HTERT RPE-1 (cell line): ENCODE measurements around the gene TRIP13.

ENCODE experiments used
- in situ Hi-C: fragments of 300-500 bp; cut with MboI; formaldehyde crosslinking; loops from 4 replicates; pipeline ENCODE4 v1.14.3; 2020; ENCODE audit warnings: low sequenced_read_pairs

Gene TRIP13

DNA sequence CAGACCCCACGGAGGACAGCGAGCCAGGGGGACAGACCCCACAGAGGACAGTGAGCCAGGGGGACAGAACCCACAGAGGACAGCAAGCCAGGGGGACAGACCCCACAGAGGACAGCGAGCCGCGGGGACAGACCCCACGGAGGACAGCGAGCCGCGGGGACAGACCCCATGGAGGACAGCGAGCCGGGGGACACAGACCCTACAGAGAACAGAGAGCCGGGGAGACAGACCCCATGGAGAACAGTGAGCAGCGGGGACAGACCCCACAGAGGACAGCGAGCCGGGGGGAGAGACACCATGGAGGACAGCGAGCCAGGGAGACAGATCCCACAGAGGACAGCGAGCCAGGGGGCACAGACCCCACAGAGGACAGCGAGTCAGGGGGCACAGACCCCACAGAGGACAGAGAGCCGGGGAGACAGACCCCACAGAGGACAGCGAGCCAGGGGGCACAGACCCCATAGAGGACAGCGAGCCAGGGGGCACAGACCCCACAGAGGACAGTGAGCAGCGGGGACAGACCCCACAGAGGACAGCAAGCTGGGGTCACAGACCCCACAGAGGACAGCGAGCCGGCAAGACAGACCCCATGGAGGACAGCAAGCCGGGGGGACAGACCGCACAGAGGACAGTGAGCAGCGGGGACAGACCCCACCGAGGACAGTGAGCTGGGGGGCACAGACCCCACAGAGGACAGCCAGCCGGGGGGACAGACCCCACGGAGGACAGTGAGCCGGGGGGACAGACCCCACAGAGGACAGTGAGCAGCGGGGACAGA, 37.5 kb upstream of the TRIP13 start:
- in situ Hi-C loops, result no loop called here

- in situ Hi-C loops, result no loop called here
Measured at GRCh38 chr5:855771-856530, 36.7 kb upstream of the TRIP13 start.

GRCh38 chr5:856531-857425, 35.9 kb upstream of the TRIP13 start:
- in situ Hi-C loops, result no loop called here

- in situ Hi-C loops, result no loop called here
Measured at GRCh38 chr5:858726-859125, 34.0 kb upstream of the TRIP13 start.

DNA sequence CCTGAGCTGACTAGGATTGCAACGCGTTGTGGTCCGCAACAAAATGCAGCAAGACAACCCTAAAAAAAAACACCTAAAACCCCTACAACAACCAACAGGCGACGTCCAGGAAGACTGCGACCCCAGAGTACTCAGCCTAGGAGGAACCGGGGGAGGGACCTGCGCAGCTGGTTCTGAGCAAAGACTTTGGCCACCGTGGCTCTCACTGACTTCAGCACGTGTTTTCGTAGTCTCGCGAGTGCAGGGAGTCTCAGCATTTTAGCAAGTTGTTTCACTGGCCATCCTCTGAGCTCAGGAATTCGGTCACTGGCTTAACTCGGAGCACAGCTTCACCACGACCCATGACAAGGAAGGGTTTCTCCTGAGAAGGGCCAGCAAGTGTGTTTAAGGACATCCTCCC, 33.3 kb upstream of the TRIP13 start:
- in situ Hi-C loops, result no loop called here

- in situ Hi-C loops, result no loop called here
Measured at GRCh38 chr5:859798-860296, 32.8 kb upstream of the TRIP13 start.

DNA sequence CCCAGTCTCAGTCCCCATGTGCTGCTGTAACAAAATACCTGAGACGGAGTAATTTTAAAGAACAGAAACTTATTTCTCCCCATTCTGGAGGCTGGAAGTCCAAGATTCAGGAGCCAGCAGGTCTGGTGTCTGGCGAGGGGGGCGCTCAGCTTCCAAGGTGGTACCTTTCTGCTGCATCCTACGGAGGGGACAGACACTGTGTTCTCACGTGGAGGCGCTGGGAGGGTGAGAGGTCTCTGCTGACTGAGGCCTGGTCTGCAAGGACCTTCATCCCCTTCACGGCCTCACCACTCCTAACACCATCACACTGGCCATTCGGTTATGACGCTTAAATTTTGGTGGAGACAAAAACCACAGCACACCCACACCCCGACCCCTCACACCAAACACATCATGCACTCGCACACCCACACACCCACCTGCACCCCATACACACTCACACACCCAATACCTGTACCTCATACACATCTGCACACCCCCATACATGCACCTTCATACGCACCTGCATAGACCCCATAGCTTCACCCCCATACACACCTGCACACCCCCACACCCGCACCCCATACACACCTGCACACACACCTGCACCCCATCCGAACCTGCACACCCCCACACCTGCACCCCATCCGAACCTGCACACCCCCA, 32.1 kb upstream of the TRIP13 start:
- in situ Hi-C loops, result no loop called here

DNA sequence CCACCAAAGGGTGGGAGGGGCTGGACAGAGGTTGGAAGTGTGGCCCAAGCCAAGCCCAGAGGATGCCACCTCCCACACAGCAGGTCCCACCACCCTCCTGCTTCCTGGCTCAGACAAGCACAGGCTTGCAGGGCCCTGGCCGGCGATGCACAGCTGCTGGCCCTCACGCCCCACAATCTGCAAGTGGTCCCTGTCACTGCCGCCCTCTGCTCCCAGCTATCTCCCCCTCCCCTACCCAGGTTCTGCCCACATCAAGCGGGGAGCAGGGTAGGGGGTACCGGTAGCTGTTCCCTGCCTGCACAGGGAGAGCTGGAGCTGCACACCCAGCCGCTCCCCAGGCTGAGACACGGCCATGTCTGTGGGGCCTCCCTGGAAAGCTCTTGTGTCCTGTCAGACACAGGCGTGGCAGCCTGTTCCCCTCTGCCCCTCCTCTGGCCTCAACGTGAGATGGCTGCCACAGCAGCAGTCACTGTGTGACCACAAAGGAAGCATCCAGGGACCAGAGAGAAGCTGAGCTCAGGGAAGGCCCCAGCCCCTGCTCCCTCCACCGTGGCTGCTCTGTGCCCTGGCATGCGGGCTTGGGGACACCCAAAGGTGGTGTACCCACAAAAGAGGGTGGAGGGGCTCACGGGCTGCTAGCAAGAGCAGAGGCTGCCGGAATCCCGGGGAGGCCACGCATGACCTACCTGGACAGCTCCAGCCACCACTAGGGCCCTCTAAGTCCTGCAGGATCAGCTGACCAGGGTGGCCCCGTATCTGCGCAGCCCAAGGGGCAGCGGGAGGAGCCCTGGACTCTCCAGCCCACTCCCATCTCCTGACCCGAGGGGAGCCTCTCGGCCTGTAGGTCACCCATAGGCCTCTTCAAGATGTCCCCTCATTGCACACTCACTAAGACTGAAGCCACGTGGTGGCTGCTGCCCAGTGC, 31.0 kb upstream of the TRIP13 start:
- in situ Hi-C loops, result no loop called here

DNA sequence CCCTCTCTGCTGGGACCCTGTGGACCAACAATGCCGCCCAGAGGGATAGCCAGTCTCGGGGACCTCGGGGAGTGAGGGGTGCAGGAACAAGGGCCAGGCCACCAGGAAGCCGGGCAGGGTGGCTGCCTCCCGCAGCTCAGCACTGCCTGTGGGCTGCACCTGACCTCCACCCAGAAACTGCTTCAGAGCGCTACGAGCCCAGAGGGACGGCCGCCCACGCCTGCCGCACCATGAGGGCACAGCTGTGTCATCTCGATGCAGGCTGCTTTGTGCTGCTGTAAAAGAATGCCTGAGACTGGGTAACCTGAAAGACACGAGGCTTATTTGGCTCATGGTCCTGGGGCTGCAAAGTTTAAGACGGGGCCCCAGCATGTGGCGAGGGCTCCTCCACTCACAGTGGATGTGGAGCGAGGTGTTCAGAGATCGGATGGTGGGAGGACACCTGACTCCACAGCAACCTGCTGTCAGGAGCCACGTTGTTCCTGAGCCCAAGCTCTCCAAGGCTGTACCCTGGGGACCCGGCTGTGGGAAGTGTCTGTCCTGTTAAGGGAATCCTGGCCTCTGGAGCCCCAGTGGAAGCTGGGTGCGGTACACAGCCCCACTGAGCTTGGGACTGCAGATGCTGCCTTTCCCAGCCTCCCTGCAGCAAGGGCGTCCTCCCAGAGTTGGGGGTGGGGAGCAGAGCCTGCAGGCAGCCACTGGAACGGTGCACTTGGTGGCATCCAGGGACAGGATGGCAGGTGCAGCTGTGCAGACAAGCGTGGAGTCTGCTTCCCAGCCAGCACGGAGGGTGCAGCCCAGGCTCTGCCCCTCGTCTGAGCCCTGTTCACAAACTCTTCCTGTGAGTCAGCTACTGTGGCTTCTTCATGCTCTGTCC, 30.1 kb upstream of the TRIP13 start:
- in situ Hi-C loops, result no loop called here

GRCh38 chr5:863244-863805, 29.4 kb upstream of the TRIP13 start:
- in situ Hi-C loops, result no loop called here

DNA sequence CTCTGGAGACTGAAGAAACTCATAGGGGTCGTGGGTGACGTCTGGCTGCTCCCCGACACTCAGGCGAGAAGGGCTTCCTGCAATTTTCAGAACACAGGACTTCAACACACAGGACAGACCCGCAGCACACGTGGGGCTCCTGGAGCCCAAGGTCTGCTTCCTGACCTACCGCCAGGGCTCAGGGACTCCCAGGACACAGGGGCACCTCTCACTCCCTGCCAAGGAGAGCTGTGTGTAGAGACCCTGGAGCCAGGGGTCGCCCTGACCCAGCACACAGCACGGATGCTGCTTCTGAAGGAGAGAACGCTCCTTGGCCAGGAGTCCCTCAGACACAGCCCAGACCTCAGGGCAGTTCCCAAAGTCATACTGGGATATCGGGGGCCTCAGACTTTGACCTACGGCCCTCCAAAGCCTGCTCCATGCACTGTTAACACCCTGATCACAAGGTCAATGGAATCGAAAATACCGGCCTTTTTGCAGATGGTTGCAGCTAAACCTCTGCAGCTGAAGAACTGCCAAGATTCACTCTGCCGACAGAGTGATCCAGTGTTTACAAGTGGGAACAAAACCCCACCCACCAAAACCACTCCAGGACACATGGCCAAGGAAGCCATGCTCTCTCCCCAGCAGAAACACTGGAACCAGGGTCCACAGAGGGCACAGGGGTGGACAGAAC, 28.1 kb upstream of the TRIP13 start:
- in situ Hi-C loops, result no loop called here

GRCh38 chr5:865168-865521, 27.5 kb upstream of the TRIP13 start:
- in situ Hi-C loops, result no loop called here

GRCh38 chr5:865771-866170, 26.9 kb upstream of the TRIP13 start:
- in situ Hi-C loops, result no loop called here

DNA sequence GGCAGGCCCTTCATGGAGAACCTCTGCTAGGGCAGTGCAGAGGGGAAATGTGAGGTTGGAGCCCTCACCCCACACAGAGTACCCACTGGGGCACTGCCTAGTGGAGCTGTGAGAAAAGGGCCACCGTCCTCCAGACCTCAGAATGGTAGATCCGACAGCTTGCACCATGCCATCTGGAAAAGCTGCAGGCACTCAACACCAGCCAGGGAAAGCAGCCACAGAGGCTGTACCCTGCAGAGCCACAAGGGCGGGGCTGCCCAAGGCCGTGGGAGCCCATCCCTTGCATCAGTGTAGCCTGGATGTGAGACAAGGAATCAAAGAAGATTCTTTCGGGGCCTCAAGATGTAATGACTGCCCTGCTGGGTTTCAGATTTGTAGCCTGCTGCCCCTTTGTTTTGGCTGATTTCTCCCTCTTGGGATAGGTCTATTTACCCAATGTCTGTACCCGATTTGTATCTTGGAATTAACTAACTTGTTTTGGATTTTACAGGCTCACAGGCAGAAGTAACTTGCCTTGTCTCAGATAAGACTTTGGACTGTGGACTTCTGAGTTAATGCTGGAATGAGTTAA, 25.3 kb upstream of the TRIP13 start:
- in situ Hi-C loops, result no loop called here

DNA sequence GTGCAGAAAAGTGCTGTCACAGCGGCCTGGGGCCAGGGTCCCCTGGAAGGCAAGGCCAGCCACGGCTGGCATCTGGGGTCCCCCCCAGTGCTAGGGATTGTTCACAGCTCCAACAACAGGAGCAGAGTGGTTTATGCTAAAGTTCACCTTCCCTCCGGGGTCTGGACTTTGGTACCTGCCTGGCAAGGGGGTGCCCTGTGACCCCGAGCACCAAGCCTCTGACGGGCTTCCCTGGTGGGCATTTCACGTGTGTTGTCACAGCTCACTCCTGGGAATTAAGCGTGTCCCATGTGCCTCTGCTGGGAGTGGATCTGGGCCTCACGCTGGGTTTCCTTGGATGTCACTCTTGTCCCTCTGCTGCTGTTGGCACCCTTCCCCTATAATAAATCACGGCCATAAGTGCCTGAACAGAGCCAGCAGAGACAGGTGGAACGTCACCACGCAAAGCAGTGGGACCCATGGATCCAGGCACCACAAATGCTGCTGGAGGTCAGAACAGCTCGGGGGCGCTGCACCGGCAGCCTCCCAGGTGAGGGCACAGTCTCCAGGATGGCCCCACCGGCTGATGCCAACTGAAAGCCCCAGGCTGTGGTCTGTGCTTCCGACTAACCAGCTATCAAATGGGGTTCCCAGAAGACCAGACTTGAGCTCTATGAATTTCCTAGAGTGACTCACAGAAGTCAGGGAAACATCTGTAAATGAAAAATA, 24.1 kb upstream of the TRIP13 start:
- in situ Hi-C loops, result no loop called here

- in situ Hi-C loops, result no loop called here
Measured at GRCh38 chr5:870956-871355, 21.7 kb upstream of the TRIP13 start.
